Activated CD4-positive, alpha-beta T cell treated with anti-CD3 and anti-CD28 coated beads, Interleukin-2, amount 10 ng/mL, durations not matched to agents 7 days and 5 days (primary cell): ENCODE results near the gene IQCE. TPM values are rescaled to one million over a fixed set of nuclear protein-coding genes. Genes with fewer than 3 reads are reported as not detected.

Experiments
- CTCF ChIA-PET: fragments of 350-600 bp; sonication (Branson Sonifier 250); formaldehyde crosslinking; loops from one replicate; lab custom pipeline; 2021; ENCODE audit warnings: antibody characterized with exemption; lab: Charles Lee
- POLR2A ChIA-PET: fragments of 350-600 bp; sonication (Branson Sonifier 250); formaldehyde crosslinking; loops from one replicate; lab custom pipeline; 2021; ENCODE audit warnings: antibody characterized with exemption; lab: Charles Lee
- DNase-seq: peaks from one replicate; pipeline ENCODE4 v3.0.0-alpha.2; 2020
- H3K27ac Mint-ChIP-seq: one replicate; pipeline ENCODE4 v1.8.0; 2021; ENCODE audit warnings: mild to moderate bottlenecking, moderate library complexity, mixed read lengths
- H3K27me3 Mint-ChIP-seq: one replicate; pipeline ENCODE4 v1.8.0; 2021; ENCODE audit warnings: mixed read lengths
- H3K36me3 Mint-ChIP-seq: one replicate; pipeline ENCODE4 v1.8.0; 2021; ENCODE audit warnings: low read depth, mixed read lengths
- H3K4me1 Mint-ChIP-seq: one replicate; pipeline ENCODE4 v1.8.0; 2021; ENCODE audit warnings: mixed read lengths
- H3K4me3 Mint-ChIP-seq: one replicate; pipeline ENCODE4 v1.8.0; 2021; ENCODE audit warnings: mild to moderate bottlenecking, moderate library complexity, mixed read lengths
- H3K9me3 Mint-ChIP-seq: one replicate; pipeline ENCODE4 v1.8.0; 2021; ENCODE audit warnings: mixed read lengths
- total RNA-seq, 2 experiments: library from RNA; stranded (reverse); gene quantifications; one replicate each; pipeline ENCODE4 v1.2.3, GENCODE V29; 2021

The IQCE gene
- total RNA-seq, 2 experiments from 2014 or later = 13.8 to 15.5 TPM

- H3K9me3 Mint-ChIP-seq = no peaks in the 10 kb centered on the region
- H3K27ac Mint-ChIP-seq = peak overlapping the region; percentile 87
- ChIA-PET CTCF (interaction anchor here (1.5 kb wide), 1 partner anchor 22 kb away, joined by 3 read pairs; no protein-coding TSS in a partner anchor), POLR2A (no interaction called here)
- H3K36me3 Mint-ChIP-seq = peaks cover 48% of the 10 kb centered on the region
- H3K4me1 Mint-ChIP-seq = peaks cover 39% of the 10 kb centered on the region
- H3K27me3 Mint-ChIP-seq = no peaks in the 10 kb centered on the region
- H3K4me3 Mint-ChIP-seq = peak overlapping the region; percentile 97
- no peak for DNase-seq
These were observed 35.3 kb upstream of the IQCE start for GRCh38 chr7:2523461-2523936.

GRCh38 chr7:2523941-2524807, 34.6 kb upstream of the IQCE start:
- H3K9me3 Mint-ChIP-seq = no peaks in the 10 kb centered on the region
- no peak for DNase-seq
- no peak overlapping the region for H3K4me3 Mint-ChIP-seq
- H3K36me3 Mint-ChIP-seq = peaks cover 49% of the 10 kb centered on the region
- ChIA-PET CTCF (interaction anchor here (1.5 kb wide), 1 partner anchor 22 kb away, joined by 3 read pairs; no protein-coding TSS in a partner anchor), POLR2A (no interaction called here)
- H3K4me1 Mint-ChIP-seq = peaks cover 42% of the 10 kb centered on the region
- no peaks in the 10 kb centered on the region for H3K27me3 Mint-ChIP-seq
- H3K27ac Mint-ChIP-seq = no peak overlapping the region

GRCh38 chr7:2524808-2525657, 33.7 kb upstream of the IQCE start:
- peaks cover 50% of the 10 kb centered on the region for H3K4me1 Mint-ChIP-seq
- no peak overlapping the region for H3K4me3 Mint-ChIP-seq
- CTCF ChIA-PET = interaction anchor here (1.2 kb wide), 1 partner anchor 8 kb away, joined by 3 read pairs; no protein-coding TSS in a partner anchor
- no peak overlapping the region for H3K27ac Mint-ChIP-seq
- no peak for DNase-seq
- no peaks in the 10 kb centered on the region for H3K27me3 Mint-ChIP-seq
- POLR2A ChIA-PET = no interaction called here
- H3K9me3 Mint-ChIP-seq = no peaks in the 10 kb centered on the region
- H3K36me3 Mint-ChIP-seq = peaks cover 49% of the 10 kb centered on the region

GRCh38 chr7:2525658-2526630, 32.8 kb upstream of the IQCE start:
- H3K4me3 Mint-ChIP-seq = no peak overlapping the region
- H3K36me3 Mint-ChIP-seq = peaks cover 46% of the 10 kb centered on the region
- H3K4me1 Mint-ChIP-seq = peaks cover 59% of the 10 kb centered on the region
- no peak overlapping the region for H3K27ac Mint-ChIP-seq
- CTCF ChIA-PET = interaction anchor here (0.6 to 1.2 kb wide), 2 partner anchors 9 to 30 kb away, joined by 3 to 4 read pairs; no protein-coding TSS in a partner anchor
- POLR2A ChIA-PET = interaction anchor here (0.6 kb wide), 1 partner anchor 1554 kb away, joined by 3 read pairs; no protein-coding TSS in a partner anchor
- no peak for DNase-seq
- no peaks in the 10 kb centered on the region for H3K27me3 Mint-ChIP-seq
- H3K9me3 Mint-ChIP-seq = no peaks in the 10 kb centered on the region

GRCh38 chr7:2526659-2527504, 31.9 kb upstream of the IQCE start:
- Mint-ChIP-seq H3K4me3 (no peak overlapping the region), H3K36me3 (peaks cover 45% of the 10 kb centered on the region), H3K9me3 (no peaks in the 10 kb centered on the region), H3K27me3 (no peaks in the 10 kb centered on the region), H3K27ac (no peak overlapping the region), H3K4me1 (peaks cover 65% of the 10 kb centered on the region)
- no peak for DNase-seq
- POLR2A ChIA-PET = interaction anchor here (0.6 kb wide), 1 partner anchor 1555 kb away, joined by 3 read pairs; no protein-coding TSS in a partner anchor
- CTCF ChIA-PET = interaction anchor here (0.7 to 1.0 kb wide), 3 partner anchors 9 to 29 kb away, joined by 3 read pairs; no protein-coding TSS in a partner anchor

- Mint-ChIP-seq H3K4me3 (peak overlapping the region; percentile 51), H3K4me1 (peaks cover 64% of the 10 kb centered on the region), H3K27ac (peak overlapping the region; percentile 82), H3K36me3 (peaks cover 39% of the 10 kb centered on the region), H3K9me3 (no peaks in the 10 kb centered on the region), H3K27me3 (no peaks in the 10 kb centered on the region)
- ChIA-PET POLR2A (no interaction called here), CTCF (interaction anchor here (0.5 to 1.0 kb wide), 5 partner anchors 10 to 565 kb away, joined by 3 to 4 read pairs (median 3); no protein-coding TSS in a partner anchor)
- peak; percentile 62 for DNase-seq
These were observed 31.0 kb upstream of the IQCE start for GRCh38 chr7:2527505-2528467.

- Mint-ChIP-seq H3K4me1 (peaks cover 60% of the 10 kb centered on the region), H3K27ac (peak overlapping the region; percentile 88), H3K27me3 (no peaks in the 10 kb centered on the region), H3K4me3 (peak overlapping the region; percentile 51), H3K9me3 (no peaks in the 10 kb centered on the region), H3K36me3 (peaks cover 34% of the 10 kb centered on the region)
- CTCF ChIA-PET = interaction anchor here (0.5 to 0.9 kb wide), 2 partner anchors 17 to 564 kb away, joined by 3 to 4 read pairs; no protein-coding TSS in a partner anchor
- POLR2A ChIA-PET = no interaction called here
- no peak for DNase-seq
These were observed 30.2 kb upstream of the IQCE start for GRCh38 chr7:2528481-2529095.

GRCh38 chr7:2529161-2530070, 29.4 kb upstream of the IQCE start:
- peaks cover 34% of the 10 kb centered on the region for H3K36me3 Mint-ChIP-seq
- H3K4me3 Mint-ChIP-seq = peak overlapping the region; percentile 73
- CTCF ChIA-PET = no interaction called here
- DNase-seq = peak; percentile 55
- peaks cover 60% of the 10 kb centered on the region for H3K4me1 Mint-ChIP-seq
- POLR2A ChIA-PET = interaction anchor here (0.6 kb wide), 1 partner anchor 66 kb away, joined by 3 read pairs; no protein-coding TSS in a partner anchor
- H3K9me3 Mint-ChIP-seq = no peaks in the 10 kb centered on the region
- no peaks in the 10 kb centered on the region for H3K27me3 Mint-ChIP-seq
- H3K27ac Mint-ChIP-seq = peak overlapping the region; percentile 88
